Skeletal muscle tissue (tissue), 4 donors: ENCODE measurements around the gene TBC1D2B. TPM values are rescaled to one million over a fixed set of nuclear protein-coding genes. Genes with fewer than 3 reads are reported as not detected.
"Not testable (repeated sequence)": the region's sequence is repeated elsewhere in the genome, so short reads cannot be mapped to it uniquely, and the experiment has no call there.

Experiments
- H3K27ac ChIP-seq: one replicate; pipeline ENCODE4 v1.7.0; 2013; ENCODE audit warnings: mild to moderate bottlenecking, low read depth, low read length, inconsistent platforms
- H3K27me3 ChIP-seq, 3 donors: one replicate each; pipeline ENCODE4 v1.7.0; 2013; ENCODE audit warnings: low read length in 3 of 3; ENCODE audit not compliant: control insufficient read depth in 3 of 3, insufficient read depth in 3 of 3
- H3K36me3 ChIP-seq, 3 donors: one replicate each; pipeline ENCODE4 v1.7.0; 2013; ENCODE audit warnings: low read length in 3 of 3; ENCODE audit not compliant: control insufficient read depth in 3 of 3, insufficient read depth in 3 of 3
- H3K4me1 ChIP-seq, 3 donors: one replicate each; pipeline ENCODE4 v1.7.0; 2013; ENCODE audit warnings: low read length in 3 of 3, mild to moderate bottlenecking in 3 of 3; ENCODE audit not compliant: control insufficient read depth in 3 of 3, insufficient read depth in 3 of 3
- H3K4me3 ChIP-seq, 3 donors: one replicate each; pipeline ENCODE4 v1.7.0; 2013; ENCODE audit warnings: low read length in 3 of 3
- H3K9ac ChIP-seq, 3 donors: one replicate each; pipeline ENCODE4 v1.7.0; 2013; ENCODE audit warnings: low read length in 3 of 3, mild to moderate bottlenecking in 3 of 3, moderate library complexity in 2 of 3, low read depth in 1 of 3
- H3K9me3 ChIP-seq, 3 donors: one replicate each; pipeline ENCODE4 v1.7.0; 2013; ENCODE audit warnings: low read length in 3 of 3; ENCODE audit not compliant: control insufficient read depth in 3 of 3
- total RNA-seq: library from RNA; depleted of rRNA; stranded (reverse); fragments of >200 nt; gene quantifications from one replicate; pipeline ENCODE4 v1.2.3, GENCODE V29; 2014
- donor health status: Osteomylitis.

TBC1D2B gene
- total RNA-seq, 1 donor from 2014 or later = 30.3 TPM

DNA sequence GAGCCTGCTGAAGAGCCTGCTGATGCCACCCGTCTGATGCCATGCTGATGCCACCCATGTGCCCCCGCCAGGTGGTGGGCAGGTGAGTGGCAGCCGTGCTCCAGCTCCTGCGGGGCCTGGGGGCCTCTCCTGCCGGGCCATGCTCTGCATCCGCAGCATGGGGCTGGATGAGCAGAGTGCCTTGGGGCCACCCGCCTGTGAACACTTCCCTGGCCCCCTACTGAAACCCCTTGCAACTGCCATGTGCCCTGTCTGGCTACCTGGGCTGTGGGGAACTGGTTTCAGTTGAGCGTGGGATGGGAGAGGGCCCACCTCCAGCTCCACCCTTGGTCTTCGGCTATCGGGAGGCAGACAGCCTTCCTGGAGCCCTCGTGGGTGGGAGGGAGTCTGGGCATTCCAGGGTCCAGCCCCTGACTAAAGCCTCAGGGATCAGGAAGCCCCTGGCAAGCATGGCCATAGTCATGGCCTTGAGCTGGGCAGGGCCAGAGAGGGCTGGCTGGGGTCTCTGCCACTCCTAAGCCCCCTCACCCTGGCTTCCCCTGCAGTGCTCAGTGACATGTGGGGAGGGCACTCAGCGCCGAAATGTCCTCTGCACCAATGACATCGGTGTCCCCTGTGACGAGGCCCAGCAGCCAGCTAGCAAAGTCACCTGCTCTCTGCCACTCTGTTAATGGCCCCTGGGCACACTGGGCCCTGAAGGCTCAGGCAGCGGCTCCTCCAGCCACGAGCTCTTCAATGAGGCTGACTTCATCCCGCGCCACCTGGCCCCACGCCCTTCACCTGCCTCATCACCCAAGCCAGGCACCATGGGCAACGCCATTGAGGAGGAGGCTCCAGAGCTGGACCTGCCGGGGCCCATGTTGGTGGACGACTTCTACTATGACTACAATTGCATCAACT, 92.2 kb downstream of the TBC1D2B start:
- H3K4me1 ChIP-seq = peaks cover 4 to 23% (median 22%) of the 10 kb centered on the region in 3 donors
- no peaks in the 10 kb centered on the region for H3K9me3 ChIP-seq
- H3K27ac ChIP-seq = no peak overlapping the region
- no peaks in the 10 kb centered on the region for H3K36me3 ChIP-seq
- no peak overlapping the region for H3K4me3 ChIP-seq
- no peaks in the 10 kb centered on the region for H3K27me3 ChIP-seq
- no peak overlapping the region for H3K9ac ChIP-seq

GRCh38 chr15:77984446-77984861, 93.1 kb downstream of the TBC1D2B start:
- H3K9me3 ChIP-seq = no peaks in the 10 kb centered on the region
- no peak overlapping the region for H3K27ac ChIP-seq
- peaks cover 0 to 14% (median 14%) of the 10 kb centered on the region in 3 donors for H3K4me1 ChIP-seq
- no peaks in the 10 kb centered on the region for H3K27me3 ChIP-seq
- no peak overlapping the region for H3K9ac ChIP-seq
- H3K36me3 ChIP-seq = no peaks in the 10 kb centered on the region
- H3K4me3 ChIP-seq = no peak overlapping the region

- H3K27me3 ChIP-seq = no peaks in the 10 kb centered on the region
- H3K36me3 ChIP-seq = no peaks in the 10 kb centered on the region
- H3K4me3 ChIP-seq = no peak overlapping the region
- no peaks in the 10 kb centered on the region for H3K9me3 ChIP-seq
- H3K4me1 ChIP-seq = peaks cover 0 to 9% (median 9%) of the 10 kb centered on the region in 3 donors
- no peak overlapping the region for H3K9ac ChIP-seq
- no peak overlapping the region for H3K27ac ChIP-seq
Observed at GRCh38 chr15:77983708-77984445, 93.6 kb downstream of the TBC1D2B start.

GRCh38 chr15:77983091-77983707, 94.3 kb downstream of the TBC1D2B start:
- Histone ChIP-seq H3K9me3 (no peaks in the 10 kb centered on the region), H3K4me1 (peaks cover 0 to 4% (median 2%) of the 10 kb centered on the region in 3 donors), H3K36me3 (no peaks in the 10 kb centered on the region), H3K27me3 (no peaks in the 10 kb centered on the region), H3K27ac (no peak overlapping the region), H3K9ac (no peak overlapping the region), H3K4me3 (no peak overlapping the region)

DNA sequence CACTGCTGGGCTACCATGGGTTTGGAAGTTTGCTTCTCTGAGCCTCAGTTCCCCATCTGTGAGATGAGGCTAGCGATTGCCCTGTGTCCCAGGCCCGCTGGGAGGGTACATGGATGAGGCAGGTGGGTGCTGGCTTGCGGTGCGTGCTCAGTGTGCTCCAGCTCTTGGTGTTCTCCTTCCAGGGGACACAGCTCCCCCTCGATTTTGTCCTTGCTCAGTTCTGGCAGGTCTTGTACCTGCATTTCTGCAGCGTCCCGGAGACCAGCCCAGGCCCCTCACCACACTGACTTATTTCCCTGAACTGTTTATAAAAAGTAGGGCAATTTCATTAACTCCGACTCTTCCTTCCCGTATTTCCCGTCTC, 95.4 kb downstream of the TBC1D2B start:
- H3K4me1 ChIP-seq = peaks cover 0 to 2% (median 0%) of the 10 kb centered on the region in 3 donors
- no peak overlapping the region for H3K9ac ChIP-seq
- no peak overlapping the region for H3K27ac ChIP-seq
- no peak overlapping the region for H3K4me3 ChIP-seq
- H3K9me3 ChIP-seq = no peaks in the 10 kb centered on the region
- H3K27me3 ChIP-seq = no peaks in the 10 kb centered on the region
- no peaks in the 10 kb centered on the region for H3K36me3 ChIP-seq

DNA sequence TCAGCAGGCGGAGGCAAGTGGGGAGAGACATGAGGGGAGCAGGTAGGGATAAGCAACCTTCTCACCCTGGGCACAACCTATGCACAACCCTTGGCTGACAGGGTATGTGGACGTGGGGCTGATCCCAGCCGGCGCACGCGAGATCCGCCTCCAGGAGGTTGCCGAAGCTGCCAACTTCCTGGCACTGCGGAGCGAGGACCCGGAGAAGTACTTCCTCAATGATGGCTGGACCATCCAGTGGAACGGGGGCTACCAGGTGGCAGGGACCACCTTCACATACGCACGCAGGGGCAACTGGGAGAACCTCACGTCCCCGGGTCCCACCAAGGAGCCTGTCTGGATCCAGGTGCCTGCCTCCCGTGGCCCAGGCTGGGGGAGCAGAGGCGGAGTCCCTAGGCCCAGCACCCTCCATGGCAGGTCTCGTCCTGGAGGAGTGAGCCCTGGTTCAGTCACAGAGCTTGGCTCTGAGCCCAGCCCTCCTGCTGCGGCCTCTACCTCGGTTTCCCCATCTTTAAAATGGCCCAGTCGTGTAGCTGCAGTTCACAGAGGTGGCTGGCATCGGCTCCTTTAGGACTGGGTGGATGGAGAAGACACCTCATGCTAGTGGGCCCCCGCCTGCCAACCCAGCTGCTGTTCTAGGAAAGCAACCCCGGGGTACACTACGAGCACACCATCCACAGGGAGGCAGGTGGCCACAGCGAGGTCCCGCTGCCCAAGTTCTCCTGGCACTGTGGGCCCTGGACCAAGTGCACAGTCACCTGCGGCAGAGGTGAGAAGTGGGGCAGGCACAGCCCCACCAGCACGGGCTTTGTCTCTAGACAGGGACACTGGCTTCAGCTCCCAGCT, 96.0 kb downstream of the TBC1D2B start:
- no peaks in the 10 kb centered on the region for H3K4me1 ChIP-seq
- H3K4me3 ChIP-seq = no peak overlapping the region
- no peak overlapping the region for H3K9ac ChIP-seq
- H3K27me3 ChIP-seq = no peaks in the 10 kb centered on the region
- no peaks in the 10 kb centered on the region for H3K9me3 ChIP-seq
- no peaks in the 10 kb centered on the region for H3K36me3 ChIP-seq
- H3K27ac ChIP-seq = no peak overlapping the region

GRCh38 chr15:77980674-77981073, 96.8 kb downstream of the TBC1D2B start:
- not testable (repeated sequence) for H3K27me3 ChIP-seq, H3K36me3 ChIP-seq, H3K4me1 ChIP-seq, H3K27ac ChIP-seq, H3K9ac ChIP-seq, H3K9me3 ChIP-seq, H3K4me3 ChIP-seq

- Histone ChIP-seq H3K4me1 (peaks cover 7 to 8% (median 7%) of the 10 kb centered on the region in 3 donors), H3K36me3 (no peaks in the 10 kb centered on the region), H3K9me3 (no peaks in the 10 kb centered on the region), H3K4me3 (no peak overlapping the region), H3K27ac (no peak overlapping the region), H3K9ac (no peak overlapping the region), H3K27me3 (no peaks in the 10 kb centered on the region)
Observed at GRCh38 chr15:77980098-77980497, 97.4 kb downstream of the TBC1D2B start.

- H3K36me3 ChIP-seq, H3K27ac ChIP-seq, H3K9me3 ChIP-seq, H3K27me3 ChIP-seq, H3K9ac ChIP-seq, H3K4me3 ChIP-seq: not testable (repeated sequence)
- peaks cover 16 to 18% (median 17%) of the 10 kb centered on the region in 3 donors for H3K4me1 ChIP-seq
Observed at GRCh38 chr15:77979157-77979556, 98.4 kb downstream of the TBC1D2B start.
